ENCODE measurements around the gene FAM50A.

FAM50A gene

GRCh38 chrX:154465601-154466000, 21.7 kb downstream of the FAM50A start:
- no peak for DNase-seq (ENCODE audit: low read depth in 2 of 2)

GRCh38 chrX:154466036-154466435, 22.1 kb downstream of the FAM50A start:
- no peak for DNase-seq (ENCODE audit: low read depth in 2 of 2)

GRCh38 chrX:154466907-154467306, 23.0 kb downstream of the FAM50A start:
- DNase-seq (ENCODE audit: low read depth in 2 of 2): no peak

GRCh38 chrX:154467556-154467955, 23.6 kb downstream of the FAM50A start:
- DNase-seq (ENCODE audit: low read depth in 2 of 2): no peak

- DNase-seq (ENCODE audit: low read depth in 2 of 2): no peak
Measured at GRCh38 chrX:154468217-154468616, 24.3 kb downstream of the FAM50A start.

GRCh38 chrX:154469114-154469513, 25.2 kb downstream of the FAM50A start:
- no peak for DNase-seq (ENCODE audit: low read depth in 2 of 2)

GRCh38 chrX:154469880-154470279, 25.9 kb downstream of the FAM50A start:
- no peak for DNase-seq (ENCODE audit: low read depth in 2 of 2)

GRCh38 chrX:154470434-154470833, 26.5 kb downstream of the FAM50A start:
- DNase-seq (ENCODE audit: low read depth in 2 of 2): no peak

- no peak for DNase-seq (ENCODE audit: low read depth in 2 of 2)
Measured at GRCh38 chrX:154470914-154471568, 27.1 kb downstream of the FAM50A start.

GRCh38 chrX:154471839-154472684, 28.1 kb downstream of the FAM50A start:
- DNase-seq (ENCODE audit: low read depth in 2 of 2): no peak

GRCh38 chrX:154472685-154473632, 29.0 kb downstream of the FAM50A start:
- no peak for DNase-seq (ENCODE audit: low read depth in 2 of 2)

GRCh38 chrX:154473683-154474082, 29.7 kb downstream of the FAM50A start:
- no peak for DNase-seq (ENCODE audit: low read depth in 2 of 2)

GRCh38 chrX:154476821-154477220, 32.9 kb downstream of the FAM50A start:
- no peak for DNase-seq (ENCODE audit: low read depth in 2 of 2)

GRCh38 chrX:154477891-154478477, 34.0 kb downstream of the FAM50A start:
- no peak for DNase-seq (ENCODE audit: low read depth in 2 of 2)

- DNase-seq (ENCODE audit: low read depth in 2 of 2): peak; percentile 88 to 91
Measured at GRCh38 chrX:154478728-154479622, 35.0 kb downstream of the FAM50A start, which contains the start of gene LAGE3. Gene LAGE3 (minus strand): TSS chrX:154479281. CDS start chrX:154478915, 366 bp downstream.

GRCh38 chrX:154481195-154481594, 37.3 kb downstream of the FAM50A start:
- no peak for DNase-seq (ENCODE audit: low read depth in 2 of 2)

- no peak for DNase-seq (ENCODE audit: low read depth in 2 of 2)
Measured at GRCh38 chrX:154481911-154482601, 38.1 kb downstream of the FAM50A start.

- no peak for DNase-seq (ENCODE audit: low read depth in 2 of 2)
Measured at GRCh38 chrX:154482786-154483185, 38.8 kb downstream of the FAM50A start.

- DNase-seq (ENCODE audit: low read depth in 2 of 2): no peak
Measured at GRCh38 chrX:154483325-154483724, 39.4 kb downstream of the FAM50A start.
